Fibroblast of villous mesenchyme (primary cell): Measurements from ENCODE around the gene NUDT1. TPM values are rescaled to one million over a fixed set of nuclear protein-coding genes. Genes with fewer than 3 reads are reported as not detected.

Source experiments
- DNase-seq: peaks from one replicate; pipeline ENCODE4 v3.0.0-alpha.2; 2010; ENCODE audit warnings: low read depth
- H3K4me3 ChIP-seq: 2 replicates; pipeline ENCODE4 v1.5.1; 2011; ENCODE audit warnings: low read depth, mild to moderate bottlenecking, low read length
- CTCF ChIP-seq: IDR thresholded peaks from 2 replicates; pipeline ENCODE4 v1.5.1; 2012; ENCODE audit warnings: low read depth, mild to moderate bottlenecking, low read length; ENCODE audit not compliant: insufficient read depth
- total RNA-seq: library from RNA; depleted of rRNA; stranded (reverse); fragments of >200 nt; gene quantifications from 2 replicates; pipeline ENCODE4 v1.2.3, GENCODE V29; 2012

NUDT1 gene
- total RNA-seq, 1 donor: 13.4 TPM

DNA sequence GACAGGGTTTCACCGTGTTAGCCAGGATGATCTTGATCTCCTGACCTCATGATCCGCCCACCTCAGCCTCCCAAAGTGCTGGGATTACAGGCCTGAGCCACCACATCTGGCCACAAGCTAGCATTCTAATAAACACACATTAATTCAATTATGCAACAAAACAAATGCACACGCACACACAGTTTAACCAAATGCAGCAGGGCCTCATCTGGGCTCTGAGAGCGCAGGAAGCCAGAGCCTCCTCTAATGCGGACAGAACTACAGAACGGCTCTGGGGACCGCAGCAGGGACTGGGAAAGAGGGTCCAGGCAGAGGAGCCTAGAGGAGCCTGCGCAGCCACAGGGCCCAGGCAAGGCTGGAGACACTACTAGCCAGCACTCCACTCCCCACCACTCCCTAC lies 13.1 kb upstream of the NUDT1 start:
- H3K4me3 ChIP-seq: no peak overlapping the region
- no peak for DNase-seq
- no peak for TF ChIP-seq CTCF

GRCh38 chr7:2229467-2229866 lies 12.6 kb upstream of the NUDT1 start:
- H3K4me3 ChIP-seq: no peak overlapping the region
- no peak for TF ChIP-seq CTCF
- no peak for DNase-seq

DNA sequence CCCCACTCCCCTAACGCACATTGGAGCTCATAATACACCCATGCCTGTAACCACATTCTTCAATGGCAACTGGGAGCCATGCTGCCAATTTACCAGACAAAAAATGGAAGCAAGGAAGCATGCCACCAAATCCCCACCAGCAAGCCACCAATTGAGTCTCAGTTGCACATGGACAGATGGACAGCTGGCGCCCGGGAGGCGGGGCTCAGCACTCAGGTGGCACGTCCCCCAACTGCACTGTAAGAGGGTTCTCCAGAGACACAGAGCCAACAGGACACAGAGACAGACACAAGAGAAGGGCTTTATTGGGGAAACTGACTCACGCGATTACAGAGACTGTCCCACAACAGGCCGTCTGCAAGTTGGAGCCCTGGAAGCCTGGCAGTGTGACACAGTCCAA lies 11.8 kb upstream of the NUDT1 start:
- DNase-seq: no peak
- no peak overlapping the region for H3K4me3 ChIP-seq
- TF ChIP-seq CTCF: no peak

GRCh38 chr7:2230882-2231281 lies 11.1 kb upstream of the NUDT1 start:
- DNase-seq: no peak
- no peak for TF ChIP-seq CTCF
- H3K4me3 ChIP-seq: no peak overlapping the region

GRCh38 chr7:2231992-2232765 lies 9.8 kb upstream of the NUDT1 start:
- H3K4me3 ChIP-seq: peak overlapping the region; percentile 80
- TF ChIP-seq CTCF: peak; percentile 20
- peak; percentile 17 for DNase-seq

DNA sequence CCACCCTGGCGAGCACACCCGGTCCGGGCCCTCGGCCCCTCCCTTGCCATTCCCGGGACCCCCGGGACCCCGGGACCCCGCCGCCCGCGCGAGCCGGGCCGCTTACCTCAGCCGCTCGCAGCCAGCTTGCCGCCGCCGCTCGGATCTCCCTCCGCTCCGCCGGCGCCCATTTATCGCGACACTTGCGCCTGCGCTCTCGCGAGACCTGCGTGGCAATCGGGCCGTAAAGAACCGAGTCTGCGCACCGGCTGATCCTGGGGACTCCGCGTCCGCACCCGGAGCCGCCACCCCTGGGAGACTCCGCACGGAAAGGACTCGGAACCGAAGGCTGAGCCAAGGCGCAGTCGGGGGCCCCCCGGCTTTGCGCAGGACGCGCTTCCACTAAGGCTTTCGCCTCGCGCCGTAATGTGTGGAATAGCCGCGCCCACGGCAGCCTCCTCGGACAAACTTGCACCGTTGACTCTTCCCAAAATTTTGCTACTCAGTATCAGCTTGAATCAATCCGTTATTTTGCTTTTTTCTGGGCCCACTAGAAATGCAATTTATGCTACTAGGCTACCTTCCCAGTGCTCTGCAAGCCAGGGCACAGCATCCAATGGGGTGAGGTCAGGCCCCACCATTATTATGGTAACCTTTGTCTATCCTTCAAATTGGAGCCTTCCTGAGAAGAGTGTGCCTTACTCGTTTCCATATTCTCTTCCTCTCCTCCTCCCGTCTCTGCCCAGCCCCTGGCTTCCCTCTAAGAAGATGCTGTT lies 9.1 kb upstream of the NUDT1 start, which contains the start of gene MAD1L1:
TSS of gene MAD1L1 (minus strand) at position 180 of the 755 bp plus-strand sequence. CDS start 2,812 bp downstream, outside the sequence.
- H3K4me3 ChIP-seq: peak within 1 kb of the TSS; percentile 80
- peak; percentile 94 for DNase-seq
- no peak for TF ChIP-seq CTCF
